SIG-M5 (cell line): Measurements from ENCODE around the gene PSME4.

Source experiments
- DNase-seq: peaks from one replicate; lab custom pipeline; 2025; lab: John Stamatoyannopoulos, UW

The PSME4 gene

GRCh38 chr2:53970724-53971602 is at the start of gene PSME4:
PSME4 (minus strand) TSS chr2:53970993; CDS start chr2:53970784, 209 bp downstream.
- DNase-seq: no peak

GRCh38 chr2:54015798-54016699 is 45.3 kb upstream of the PSME4 start:
- no peak for DNase-seq

GRCh38 chr2:54013996-54014395 is 43.2 kb upstream of the PSME4 start:
- DNase-seq: no peak

- DNase-seq: no peak
Measured at GRCh38 chr2:54012538-54013141, 41.8 kb upstream of the PSME4 start.

- no peak for DNase-seq
Measured at GRCh38 chr2:54009549-54009948, 38.8 kb upstream of the PSME4 start.

GRCh38 chr2:54008439-54008838 is 37.6 kb upstream of the PSME4 start:
- no peak for DNase-seq

- no peak for DNase-seq
Measured at GRCh38 chr2:54000524-54000923, 29.7 kb upstream of the PSME4 start.

- no peak for DNase-seq
Measured at GRCh38 chr2:54000122-54000521, 29.3 kb upstream of the PSME4 start.

GRCh38 chr2:53998834-53999233 is 28.0 kb upstream of the PSME4 start:
- no peak for DNase-seq

GRCh38 chr2:53994818-53995808 is 24.3 kb upstream of the PSME4 start:
- no peak for DNase-seq

- DNase-seq: no peak
Measured at GRCh38 chr2:53991948-53992347, 21.2 kb upstream of the PSME4 start.

GRCh38 chr2:53989210-53989862 is 18.5 kb upstream of the PSME4 start:
- DNase-seq: no peak

GRCh38 chr2:53987336-53987921 is 16.6 kb upstream of the PSME4 start:
- no peak for DNase-seq

- no peak for DNase-seq
Measured at GRCh38 chr2:53985646-53986045, 14.9 kb upstream of the PSME4 start.

- no peak for DNase-seq
Measured at GRCh38 chr2:53969968-53970723, 647 bp downstream of the PSME4 start.

GRCh38 chr2:53969285-53969967 is 1.4 kb downstream of the PSME4 start:
- DNase-seq: peak; percentile 35

- DNase-seq: no peak
Measured at GRCh38 chr2:53964987-53965687, 5.7 kb downstream of the PSME4 start.

- no peak for DNase-seq
Measured at GRCh38 chr2:53964257-53964952, 6.4 kb downstream of the PSME4 start.
